ENCODE results near the gene FBXO15. TPM values are rescaled to one million over a fixed set of nuclear protein-coding genes. Genes with fewer than 3 reads are reported as not detected.

Gene FBXO15
- total and polyA plus RNA-seq, 2 donors (not counting 3 experiments of a cell fraction or from before 2014, with no cell fraction given), result not detected

DNA sequence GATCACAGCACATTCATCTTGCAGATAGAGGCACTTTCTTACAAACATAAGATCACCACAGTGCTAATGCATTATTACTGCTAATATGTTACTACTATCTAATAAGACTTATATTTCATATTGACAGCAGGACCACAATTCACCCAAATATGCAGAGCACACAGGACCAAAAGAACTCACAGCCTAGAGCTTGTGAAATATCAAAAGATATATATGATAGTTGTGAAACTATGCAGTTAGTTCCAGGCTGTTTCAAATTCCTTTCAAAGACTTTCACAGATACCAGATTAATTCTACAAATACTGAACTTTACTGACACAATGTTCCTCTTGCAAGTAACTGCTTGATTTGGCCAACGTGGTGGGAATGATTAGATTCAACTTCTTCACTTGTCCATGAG lies 23.0 kb downstream of the FBXO15 start:
- dilution Hi-C loops (cut with MboI; ENCODE audit: extremely low pct_ligation_motif_present, low sequenced_read_pairs), result no loop called here
- H3K36me3 ChIP-seq (ENCODE audit: control insufficient read depth in 2 of 2, extremely low read depth in 1 of 2, insufficient read depth in 2 of 2, low read length in 2 of 2), result no peaks in the 10 kb centered on the region
- no peak overlapping the region for H3K27ac ChIP-seq (ENCODE audit: insufficient read depth, low read depth, low read length)
- no peaks in the 10 kb centered on the region for H3K9me3 ChIP-seq (replicated peaks; ENCODE audit: control insufficient read depth, insufficient read depth, low read length)
- no peaks in the 10 kb centered on the region for H3K9me1 ChIP-seq (replicated peaks; ENCODE audit: control insufficient read depth, extremely low read depth, insufficient read depth, low read length)
- H3K4me3 ChIP-seq (replicated peaks in 1 of 3; ENCODE audit: insufficient read depth in 1 of 3, low read depth in 1 of 3, low read length in 3 of 3), result no peak overlapping the region
- H4K20me1 ChIP-seq (replicated peaks; ENCODE audit: control insufficient read depth, extremely low read depth, insufficient read depth, low read length), result no peaks in the 10 kb centered on the region
- H2AFZ ChIP-seq (ENCODE audit: low read depth, low read length), result no peak overlapping the region
- BruUV-seq (replicated peaks), result no TSS peak
- no peaks in the 10 kb centered on the region for H3K79me2 ChIP-seq (ENCODE audit: control insufficient read depth, insufficient read depth, low read length)
- intact Hi-C loops (cut with micrococcal nuclease), result no loop called here
- ChIA-PET POLR2A (no interaction called here), CTCF (no interaction called here)
- no peaks in the 10 kb centered on the region for H3K27me3 ChIP-seq (ENCODE audit: control insufficient read depth in 2 of 2, insufficient read depth in 2 of 2, low read length in 2 of 2)
- FAIRE-seq, result no peak
- H3K4me1 ChIP-seq (ENCODE audit: control insufficient read depth, extremely low read depth, insufficient read depth, low read length), result no peaks in the 10 kb centered on the region
- no peak for DNase-seq (ENCODE audit: low read depth, low spot score)
- H3K4me2 ChIP-seq (ENCODE audit: insufficient read depth, low read length), result no peak overlapping the region
- no peak overlapping the region for H3K9ac ChIP-seq (replicated peaks; ENCODE audit: extremely low read depth, insufficient read depth, low read length)
- TF ChIP-seq POLR2AphosphoS5 (IDR thresholded peaks at IDR 0.05; ENCODE audit: insufficient read depth, low read depth, low read length), result no peak
- no peak for TF ChIP-seq GATA2 (IDR thresholded peaks at IDR 0.05; ENCODE audit: insufficient read depth, insufficient read length, low read depth, low read length)
- TF ChIP-seq MYC (IDR thresholded peaks at IDR 0.05; ENCODE audit: low read depth, low read length), result no peak
- TF ChIP-seq EZH2 (IDR thresholded peaks at IDR 0.05; ENCODE audit: borderline replicate concordance, low read depth, low read length, severe bottlenecking), result no peak

DNA sequence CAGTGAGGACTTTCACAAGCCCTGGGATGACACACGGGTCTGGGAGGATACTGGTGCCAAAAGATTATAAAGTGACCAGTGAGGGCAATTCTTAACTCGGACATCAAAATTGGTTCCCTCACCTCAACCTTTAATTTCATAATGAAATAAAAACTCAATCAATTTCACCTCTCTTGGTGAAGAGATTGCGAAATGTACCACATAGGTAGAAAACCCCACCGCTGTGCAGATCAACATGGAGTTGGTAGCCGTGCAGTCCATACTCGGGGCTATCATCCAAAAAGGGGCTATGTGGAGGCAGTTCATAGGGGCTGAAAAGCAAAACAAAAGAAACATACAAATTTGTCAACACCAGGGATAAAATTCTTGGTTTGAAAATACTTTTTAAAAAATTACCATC lies 24.4 kb downstream of the FBXO15 start:
- H2AFZ ChIP-seq (ENCODE audit: low read depth, low read length), result no peak overlapping the region
- FAIRE-seq, result no peak
- CTCF ChIA-PET, result no interaction called here
- intact Hi-C loops (cut with micrococcal nuclease) (no loop called here), dilution Hi-C loops (cut with MboI; ENCODE audit: extremely low pct_ligation_motif_present, low sequenced_read_pairs) (no loop called here)
- no peaks in the 10 kb centered on the region for H3K9me3 ChIP-seq (replicated peaks; ENCODE audit: control insufficient read depth, insufficient read depth, low read length)
- TF ChIP-seq, protein P1, sequence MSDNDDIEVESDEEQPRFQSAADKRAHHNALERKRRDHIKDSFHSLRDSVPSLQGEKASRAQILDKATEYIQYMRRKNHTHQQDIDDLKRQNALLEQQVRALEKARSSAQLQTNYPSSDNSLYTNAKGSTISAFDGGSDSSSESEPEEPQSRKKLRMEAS (IDR thresholded peaks at IDR 0.05; ENCODE audit: insufficient read depth, insufficient read length), result no peak
- TF ChIP-seq, protein P2, sequence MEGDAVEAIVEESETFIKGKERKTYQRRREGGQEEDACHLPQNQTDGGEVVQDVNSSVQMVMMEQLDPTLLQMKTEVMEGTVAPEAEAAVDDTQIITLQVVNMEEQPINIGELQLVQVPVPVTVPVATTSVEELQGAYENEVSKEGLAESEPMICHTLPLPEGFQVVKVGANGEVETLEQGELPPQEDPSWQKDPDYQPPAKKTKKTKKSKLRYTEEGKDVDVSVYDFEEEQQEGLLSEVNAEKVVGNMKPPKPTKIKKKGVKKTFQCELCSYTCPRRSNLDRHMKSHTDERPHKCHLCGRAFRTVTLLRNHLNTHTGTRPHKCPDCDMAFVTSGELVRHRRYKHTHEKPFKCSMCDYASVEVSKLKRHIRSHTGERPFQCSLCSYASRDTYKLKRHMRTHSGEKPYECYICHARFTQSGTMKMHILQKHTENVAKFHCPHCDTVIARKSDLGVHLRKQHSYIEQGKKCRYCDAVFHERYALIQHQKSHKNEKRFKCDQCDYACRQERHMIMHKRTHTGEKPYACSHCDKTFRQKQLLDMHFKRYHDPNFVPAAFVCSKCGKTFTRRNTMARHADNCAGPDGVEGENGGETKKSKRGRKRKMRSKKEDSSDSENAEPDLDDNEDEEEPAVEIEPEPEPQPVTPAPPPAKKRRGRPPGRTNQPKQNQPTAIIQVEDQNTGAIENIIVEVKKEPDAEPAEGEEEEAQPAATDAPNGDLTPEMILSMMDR (IDR thresholded peaks at IDR 0.05; ENCODE audit: extremely low read depth in 1 of 2, insufficient read depth in 1 of 2, low read depth in 1 of 2, low read length in 2 of 2), result no peak
- no peak for TF ChIP-seq GATA2 (IDR thresholded peaks at IDR 0.05; ENCODE audit: insufficient read depth, insufficient read length, low read depth, low read length)
- no peak for TF ChIP-seq EZH2 (IDR thresholded peaks at IDR 0.05; ENCODE audit: borderline replicate concordance, low read depth, low read length, severe bottlenecking)
- no peak for TF ChIP-seq MYC (IDR thresholded peaks at IDR 0.05; ENCODE audit: low read depth, low read length)
- no peak for TF ChIP-seq FOS (IDR thresholded peaks at IDR 0.05; ENCODE audit: borderline replicate concordance, insufficient read depth, low read length)
- no peak for TF ChIP-seq POLR2A (IDR thresholded peaks at IDR 0.05; ENCODE audit: low read depth, low read length)
- no peak for TF ChIP-seq JUN (IDR thresholded peaks at IDR 0.05; ENCODE audit: borderline replicate concordance, insufficient read depth, insufficient read length, low read depth)
- TF ChIP-seq POLR2AphosphoS5 (IDR thresholded peaks at IDR 0.05; ENCODE audit: insufficient read depth, low read depth, low read length), result no peak
- H3K79me2 ChIP-seq (ENCODE audit: control insufficient read depth, insufficient read depth, low read length), result no peaks in the 10 kb centered on the region
- H3K4me1 ChIP-seq (ENCODE audit: control insufficient read depth, extremely low read depth, insufficient read depth, low read length), result no peaks in the 10 kb centered on the region
- BruUV-seq (replicated peaks), result no TSS peak
- no peak overlapping the region for H3K4me2 ChIP-seq (ENCODE audit: insufficient read depth, low read length)
- no peaks in the 10 kb centered on the region for H4K20me1 ChIP-seq (replicated peaks; ENCODE audit: control insufficient read depth, extremely low read depth, insufficient read depth, low read length)
- H3K36me3 ChIP-seq (ENCODE audit: control insufficient read depth in 2 of 2, extremely low read depth in 1 of 2, insufficient read depth in 2 of 2, low read length in 2 of 2), result no peaks in the 10 kb centered on the region
- H3K27ac ChIP-seq (ENCODE audit: insufficient read depth, low read depth, low read length), result no peak overlapping the region
- DNase-seq (ENCODE audit: low read depth, low spot score), result no peak
- no peaks in the 10 kb centered on the region for H3K9me1 ChIP-seq (replicated peaks; ENCODE audit: control insufficient read depth, extremely low read depth, insufficient read depth, low read length)
- no peak overlapping the region for H3K4me3 ChIP-seq (replicated peaks in 1 of 3; ENCODE audit: insufficient read depth in 1 of 3, low read depth in 1 of 3, low read length in 3 of 3)
- H3K27me3 ChIP-seq (ENCODE audit: control insufficient read depth in 2 of 2, insufficient read depth in 2 of 2, low read length in 2 of 2), result no peaks in the 10 kb centered on the region
- POLR2A ChIA-PET, result no interaction called here
- no peak overlapping the region for H3K9ac ChIP-seq (replicated peaks; ENCODE audit: extremely low read depth, insufficient read depth, low read length)
